HuH-7.5 (cell line): Measurements from ENCODE around the gene AMDHD2.
"Not testable (repeated sequence)": the region's sequence is repeated elsewhere in the genome, so short reads cannot be mapped to it uniquely, and the experiment has no call there.

ENCODE experiments used
- DNase-seq: peaks from one replicate; pipeline ENCODE4 v3.0.0; 2011; ENCODE audit warnings: low spot score

AMDHD2 gene, protein sequence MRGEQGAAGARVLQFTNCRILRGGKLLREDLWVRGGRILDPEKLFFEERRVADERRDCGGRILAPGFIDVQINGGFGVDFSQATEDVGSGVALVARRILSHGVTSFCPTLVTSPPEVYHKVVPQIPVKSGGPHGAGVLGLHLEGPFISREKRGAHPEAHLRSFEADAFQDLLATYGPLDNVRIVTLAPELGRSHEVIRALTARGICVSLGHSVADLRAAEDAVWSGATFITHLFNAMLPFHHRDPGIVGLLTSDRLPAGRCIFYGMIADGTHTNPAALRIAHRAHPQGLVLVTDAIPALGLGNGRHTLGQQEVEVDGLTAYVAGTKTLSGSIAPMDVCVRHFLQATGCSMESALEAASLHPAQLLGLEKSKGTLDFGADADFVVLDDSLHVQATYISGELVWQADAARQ

GRCh38 chr16:2520097-2520783 lies at the start of gene AMDHD2:
TSS of gene AMDHD2 (plus strand) at chr16:2520371. CDS start at chr16:2520459, 88 bp downstream.
- DNase-seq: peak; percentile 96

DNA sequence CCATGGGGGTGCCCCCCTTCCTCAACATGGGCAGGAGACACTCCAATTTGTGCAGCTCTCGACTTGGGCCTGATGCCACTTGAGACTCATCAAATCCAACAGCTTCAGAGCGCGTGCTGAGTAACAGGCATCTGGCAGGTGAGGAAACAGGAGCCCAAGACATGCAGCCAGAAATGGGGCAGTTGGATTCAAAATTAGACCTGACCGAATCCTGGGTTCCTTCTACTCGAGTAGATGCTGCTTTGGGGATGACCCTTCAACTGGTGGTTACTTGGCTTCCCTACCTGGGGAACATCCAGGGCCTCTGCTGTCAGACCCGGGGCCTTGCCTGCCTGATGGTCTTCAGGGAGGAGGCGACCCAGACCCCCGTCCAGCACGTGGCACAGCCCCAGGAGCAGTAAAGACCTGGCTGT lies 49.6 kb upstream of the AMDHD2 start:
- DNase-seq: no peak

DNA sequence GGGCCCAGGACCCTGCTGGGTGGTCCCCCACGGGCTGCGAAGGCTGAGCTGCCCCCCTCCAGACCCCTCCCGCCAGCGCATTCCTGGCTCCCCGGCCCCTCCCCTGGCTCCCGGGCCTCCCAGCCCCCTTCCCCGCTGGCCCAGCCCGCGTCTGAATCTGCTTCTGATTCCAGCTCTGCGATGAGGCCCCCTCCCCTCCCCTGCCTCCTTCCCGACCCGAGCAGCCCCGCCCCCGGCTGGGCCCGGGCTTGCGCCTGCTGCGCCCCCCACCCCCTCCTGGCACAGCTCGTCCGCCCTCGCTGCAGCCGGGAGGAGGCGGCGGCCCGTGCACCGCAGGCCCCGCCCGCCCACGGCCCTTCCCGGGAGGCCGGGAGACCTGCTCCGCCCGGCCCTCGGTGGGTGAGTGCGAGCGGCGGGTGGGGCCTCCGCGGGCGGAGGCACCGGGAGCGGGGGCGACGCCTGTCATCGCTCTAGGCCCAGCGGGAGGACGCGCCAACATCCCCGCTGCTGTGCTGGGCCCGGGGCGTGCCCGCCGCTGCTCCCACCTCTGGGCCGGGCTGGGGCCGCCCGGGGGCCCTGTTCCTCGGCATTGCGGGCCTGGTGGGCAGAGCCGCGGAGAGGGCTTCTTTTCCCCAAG lies 49.0 kb upstream of the AMDHD2 start, which contains the start of gene NTN3:
TSS of gene NTN3 (plus strand) at position 282 of the 637 bp plus-strand sequence. CDS start 405 bp downstream, outside the sequence.
- peak; percentile 50 for DNase-seq

- DNase-seq: no peak
Measured at GRCh38 chr16:2471653-2472487, 48.3 kb upstream of the AMDHD2 start.

DNA sequence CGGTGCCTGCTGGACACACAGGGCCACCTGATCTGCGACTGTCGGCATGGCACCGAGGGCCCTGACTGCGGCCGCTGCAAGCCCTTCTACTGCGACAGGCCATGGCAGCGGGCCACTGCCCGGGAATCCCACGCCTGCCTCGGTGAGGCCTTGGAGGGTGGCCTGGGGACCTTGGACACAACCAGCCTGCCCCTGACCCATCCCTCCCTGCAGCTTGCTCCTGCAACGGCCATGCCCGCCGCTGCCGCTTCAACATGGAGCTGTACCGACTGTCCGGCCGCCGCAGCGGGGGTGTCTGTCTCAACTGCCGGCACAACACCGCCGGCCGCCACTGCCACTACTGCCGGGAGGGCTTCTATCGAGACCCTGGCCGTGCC lies 47.7 kb upstream of the AMDHD2 start:
- no peak for DNase-seq

DNA sequence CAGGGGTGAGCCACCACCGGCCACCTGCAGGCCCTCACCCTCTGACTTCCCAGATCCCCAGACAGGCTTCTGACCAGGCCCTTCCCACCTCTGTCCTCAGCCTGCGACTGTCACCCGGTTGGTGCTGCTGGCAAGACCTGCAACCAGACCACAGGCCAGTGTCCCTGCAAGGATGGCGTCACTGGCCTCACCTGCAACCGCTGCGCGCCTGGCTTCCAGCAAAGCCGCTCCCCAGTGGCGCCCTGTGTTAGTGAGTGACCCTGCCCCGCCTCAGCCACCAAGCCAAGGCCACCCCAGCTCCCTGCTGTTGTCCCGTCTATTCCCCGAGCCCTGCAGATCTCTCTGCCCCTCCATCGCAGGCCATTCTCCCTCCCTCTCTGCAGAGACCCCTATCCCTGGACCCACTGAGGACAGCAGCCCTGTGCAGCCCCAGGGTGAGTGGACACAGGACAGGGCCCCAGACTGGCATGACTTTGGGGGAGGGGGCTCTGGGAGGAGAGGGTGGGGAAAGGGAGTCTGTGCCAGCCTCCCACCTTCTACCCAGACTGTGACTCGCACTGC lies 47.2 kb upstream of the AMDHD2 start:
- DNase-seq: peak; percentile 35

GRCh38 chr16:2473446-2473926 lies 46.7 kb upstream of the AMDHD2 start:
- peak; percentile 68 for DNase-seq

DNA sequence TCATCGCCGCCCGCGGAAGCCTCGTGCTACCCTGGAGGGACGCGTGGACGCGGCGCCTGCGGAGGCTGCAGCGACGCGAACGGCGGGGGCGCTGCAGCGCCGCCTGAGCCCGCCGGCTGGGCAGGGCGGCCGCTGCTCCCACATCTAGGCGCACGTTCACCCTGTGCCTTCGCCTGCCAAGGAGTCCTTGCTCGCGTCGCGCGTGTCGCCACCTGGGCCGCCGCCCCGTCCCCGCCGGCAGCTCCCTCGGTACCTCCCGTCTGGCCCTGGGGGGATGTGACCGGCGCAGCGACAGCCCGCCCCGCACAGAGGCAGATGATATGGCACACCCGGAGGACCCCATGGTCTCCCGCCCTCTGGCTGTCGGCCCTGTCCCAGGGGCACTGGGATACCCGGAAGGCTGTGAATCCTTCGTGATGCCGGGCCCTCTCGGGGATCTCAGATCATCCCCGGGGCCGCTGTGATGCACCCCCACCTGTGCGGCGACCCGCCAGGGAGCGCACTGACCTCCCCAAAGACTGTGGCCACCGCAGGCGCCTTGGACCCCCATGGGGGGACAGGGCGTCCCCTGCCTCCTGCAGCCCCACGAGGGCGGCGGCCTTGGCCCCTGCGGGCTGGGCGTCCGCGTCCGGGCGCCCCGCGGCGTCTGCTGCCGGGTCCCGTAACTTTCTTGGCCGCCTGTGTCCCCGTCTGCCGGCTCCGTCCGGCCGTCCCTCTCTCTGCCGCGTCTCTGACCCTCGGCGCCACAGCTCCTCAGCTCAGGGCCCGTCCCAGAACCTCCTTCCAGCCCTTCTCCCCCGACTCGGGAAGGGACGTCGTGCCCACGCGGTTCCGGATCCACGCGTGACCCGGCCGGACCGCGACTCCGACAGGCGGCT lies 45.9 kb upstream of the AMDHD2 start:
- peak; percentile 87 for DNase-seq

DNA sequence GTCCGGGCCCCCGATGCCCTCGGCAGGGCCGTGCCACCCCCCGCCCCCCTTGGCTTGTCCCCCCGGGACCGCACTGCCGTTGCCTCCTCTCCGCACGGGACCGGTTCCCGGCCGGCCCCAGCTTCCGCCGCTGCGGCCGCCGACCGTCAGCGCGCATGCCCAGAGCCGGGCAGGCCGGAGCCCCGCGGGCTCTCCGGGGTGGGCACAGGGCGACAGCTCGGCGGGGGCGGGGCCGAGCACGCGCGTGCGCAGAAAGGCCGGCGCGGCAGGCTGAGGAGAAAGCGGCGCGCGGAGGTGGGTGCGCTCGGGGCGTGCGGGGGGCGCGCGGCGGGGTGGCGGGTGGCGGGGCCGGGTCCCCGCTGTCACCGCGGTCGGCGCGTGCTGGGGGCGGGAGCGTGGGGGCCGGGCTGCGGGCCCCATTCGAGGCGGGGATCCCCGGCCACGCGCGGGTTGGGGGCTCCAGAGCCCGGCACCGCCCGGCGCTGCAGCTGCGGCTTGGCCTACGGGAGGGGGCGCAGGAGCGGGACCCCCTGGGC lies 45.2 kb upstream of the AMDHD2 start, which contains the start of gene TBC1D24:
TSS of gene TBC1D24 (plus strand) at position 251 of the 536 bp plus-strand sequence. CDS start 21,022 bp downstream, outside the sequence.
- peak; percentile 99 for DNase-seq

DNA sequence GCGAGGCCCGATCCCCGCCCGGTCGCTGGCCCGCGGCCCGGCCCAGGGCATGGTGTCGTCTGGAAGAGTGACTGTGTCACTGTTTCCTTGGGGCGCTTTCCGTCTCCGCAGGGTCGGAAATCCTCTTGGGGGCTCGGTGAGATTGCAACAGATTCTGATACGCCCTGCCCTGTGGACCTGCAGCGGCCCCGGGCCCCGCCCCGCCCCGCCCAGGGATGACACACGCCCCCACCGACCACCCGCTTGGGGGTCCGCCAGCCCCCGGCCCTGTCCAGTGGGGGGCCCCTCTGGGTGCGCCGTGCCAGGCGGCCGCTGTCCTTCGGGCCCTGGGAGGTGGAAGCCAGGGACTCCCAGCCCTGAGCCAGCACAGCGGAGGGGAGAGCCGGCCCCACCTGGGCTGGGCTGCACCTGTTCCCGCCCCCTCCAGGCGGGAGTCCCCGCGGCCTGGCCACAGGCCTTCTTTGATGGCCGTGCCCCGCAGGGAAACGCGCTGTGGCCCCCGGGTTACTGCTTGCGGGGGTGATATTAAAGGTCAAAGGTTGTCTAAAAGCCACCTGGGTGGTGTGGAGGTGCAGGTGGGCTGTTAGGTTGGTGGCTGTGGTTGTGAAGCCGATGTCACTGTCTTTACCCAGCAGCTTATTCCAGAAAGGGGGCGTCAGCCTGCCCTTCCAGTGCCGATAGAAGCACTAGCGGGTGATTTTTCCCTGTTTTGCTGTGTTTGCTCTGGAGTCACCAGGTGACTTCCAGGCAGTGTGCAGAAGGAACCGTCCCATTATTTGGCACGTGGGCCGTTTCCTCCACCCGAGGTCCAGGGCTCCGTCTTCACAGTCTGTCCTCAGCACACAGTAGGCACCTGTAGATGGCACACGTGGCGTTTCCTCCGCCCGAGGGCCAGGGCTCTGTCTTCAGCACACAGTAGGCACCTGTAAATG lies 44.5 kb upstream of the AMDHD2 start:
- DNase-seq: peak; percentile 75

- no peak for DNase-seq
Measured at GRCh38 chr16:2476345-2476720, 43.8 kb upstream of the AMDHD2 start.

GRCh38 chr16:2476741-2477140 lies 43.4 kb upstream of the AMDHD2 start:
- no peak for DNase-seq

GRCh38 chr16:2477327-2477726 lies 42.8 kb upstream of the AMDHD2 start:
- DNase-seq: no peak

DNA sequence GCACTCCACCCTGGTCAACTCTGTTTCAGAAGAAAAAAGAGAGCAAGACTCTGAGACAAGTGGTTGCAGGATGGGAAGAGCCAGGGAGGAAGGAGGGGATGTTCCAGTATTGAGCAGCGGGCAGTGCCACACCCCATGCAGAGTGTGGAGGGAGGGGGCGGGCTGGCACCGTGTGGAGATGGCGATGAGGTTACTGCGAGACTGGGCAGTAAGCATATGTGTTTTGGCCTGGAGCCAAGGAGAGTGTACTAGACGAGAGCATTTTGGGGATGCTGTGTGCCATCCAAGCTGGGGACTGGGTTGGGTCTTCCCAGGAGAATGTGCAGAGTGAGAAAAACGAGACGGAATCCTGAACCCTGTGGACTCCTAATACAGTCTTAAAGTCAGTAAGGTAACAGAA lies 41.9 kb upstream of the AMDHD2 start:
- no peak for DNase-seq

GRCh38 chr16:2479996-2480395 lies 40.2 kb upstream of the AMDHD2 start:
- DNase-seq: not testable (repeated sequence)

GRCh38 chr16:2480948-2481347 lies 39.2 kb upstream of the AMDHD2 start:
- DNase-seq: no peak

DNA sequence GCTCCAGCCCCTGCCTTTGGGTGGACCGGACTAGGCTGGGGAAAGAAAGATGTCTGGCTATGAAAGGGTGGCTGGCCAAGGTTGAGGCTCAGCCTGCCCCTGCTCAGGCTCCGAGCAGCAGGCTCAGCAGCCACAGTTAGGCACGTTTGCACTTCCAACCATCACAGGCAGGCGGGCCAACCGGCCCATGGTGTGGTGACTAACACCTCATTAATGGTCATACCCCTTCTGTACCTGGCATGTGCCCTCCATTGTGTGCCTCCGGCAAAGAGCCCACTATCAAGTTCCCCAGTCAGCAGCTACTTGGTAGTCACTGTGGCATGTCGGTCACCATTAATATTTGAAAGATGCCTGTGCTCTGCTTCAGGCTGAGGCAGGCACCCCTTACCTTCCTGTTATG lies 38.5 kb upstream of the AMDHD2 start:
- no peak for DNase-seq

GRCh38 chr16:2482249-2482648 lies 37.9 kb upstream of the AMDHD2 start:
- DNase-seq: no peak
